Measurements from ENCODE around the gene WFIKKN1. TPM values are rescaled to one million over a fixed set of nuclear protein-coding genes. Genes with fewer than 3 reads are reported as not detected.

The WFIKKN1 gene
- total and polyA plus RNA-seq, 10 donors: 0.15 to 1.8 (median 0.94) TPM

GRCh38 chr16:672851-673250 lies 42.1 kb downstream of the WFIKKN1 start:
- Histone ChIP-seq H3K4me3 (no peak overlapping the region), H3K27me3 (replicated peaks in 1 of 7) (peaks cover 0 to 36% (median 15%) of the 10 kb centered on the region in 7 donors), H3K27ac (no peak overlapping the region), H3K4me1 (peaks cover 21 to 70% (median 45%) of the 10 kb centered on the region in 6 donors), H3K9me3 (no peaks in the 10 kb centered on the region), H3K36me3 (peaks cover 0 to 57% (median 45%) of the 10 kb centered on the region in 6 donors)
- intact Hi-C loops (cut with DNase I; ENCODE audit: low total_unique reads): no loop called here
- 92 to 97% (median 96%) methylated on average over 17 to 21 of the region's 21 CpGs for WGBS, 5 donors
- DNase-seq: no peak
- TF ChIP-seq, protein P1, sequence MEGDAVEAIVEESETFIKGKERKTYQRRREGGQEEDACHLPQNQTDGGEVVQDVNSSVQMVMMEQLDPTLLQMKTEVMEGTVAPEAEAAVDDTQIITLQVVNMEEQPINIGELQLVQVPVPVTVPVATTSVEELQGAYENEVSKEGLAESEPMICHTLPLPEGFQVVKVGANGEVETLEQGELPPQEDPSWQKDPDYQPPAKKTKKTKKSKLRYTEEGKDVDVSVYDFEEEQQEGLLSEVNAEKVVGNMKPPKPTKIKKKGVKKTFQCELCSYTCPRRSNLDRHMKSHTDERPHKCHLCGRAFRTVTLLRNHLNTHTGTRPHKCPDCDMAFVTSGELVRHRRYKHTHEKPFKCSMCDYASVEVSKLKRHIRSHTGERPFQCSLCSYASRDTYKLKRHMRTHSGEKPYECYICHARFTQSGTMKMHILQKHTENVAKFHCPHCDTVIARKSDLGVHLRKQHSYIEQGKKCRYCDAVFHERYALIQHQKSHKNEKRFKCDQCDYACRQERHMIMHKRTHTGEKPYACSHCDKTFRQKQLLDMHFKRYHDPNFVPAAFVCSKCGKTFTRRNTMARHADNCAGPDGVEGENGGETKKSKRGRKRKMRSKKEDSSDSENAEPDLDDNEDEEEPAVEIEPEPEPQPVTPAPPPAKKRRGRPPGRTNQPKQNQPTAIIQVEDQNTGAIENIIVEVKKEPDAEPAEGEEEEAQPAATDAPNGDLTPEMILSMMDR (IDR thresholded peaks at IDR 0.05 in 8 of 11, conservative IDR thresholded peaks at IDR 0.05 in 3 of 11): no peak
- TF ChIP-seq POLR2AphosphoS5 (IDR thresholded peaks at IDR 0.05): no peak
- no peak for TF ChIP-seq POLR2A (IDR thresholded peaks at IDR 0.05)

DNA sequence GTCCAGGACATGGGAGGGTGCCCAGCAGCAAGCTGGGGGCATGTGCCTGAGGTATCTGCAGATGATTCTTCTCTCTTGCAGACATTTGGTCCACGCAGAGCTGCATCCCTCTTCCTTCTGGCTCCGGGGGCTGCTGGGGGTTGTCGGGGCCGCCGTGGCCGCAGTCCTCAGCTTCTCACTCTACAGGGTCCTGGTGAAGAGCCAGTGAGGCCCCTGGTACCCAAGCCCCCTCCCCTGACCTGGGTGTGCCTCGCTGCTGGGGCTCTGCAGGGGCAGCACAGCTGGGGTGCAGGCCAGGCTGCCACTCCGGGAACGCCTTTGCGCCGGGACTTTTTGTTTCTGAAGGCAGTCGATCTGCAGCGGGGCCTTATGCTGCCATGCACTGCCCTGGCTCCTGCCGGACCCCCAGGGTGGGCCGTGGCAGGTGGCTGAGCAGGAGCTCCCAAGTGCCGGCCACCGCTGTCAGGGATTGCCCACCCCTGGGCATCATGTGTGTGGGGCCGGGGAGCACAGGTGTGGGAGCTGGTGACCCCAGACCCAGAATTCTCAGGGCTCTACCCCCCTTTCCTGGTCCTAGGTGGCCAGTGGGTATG lies 42.7 kb downstream of the WFIKKN1 start:
- no peak for DNase-seq
- intact Hi-C loops (cut with DNase I; ENCODE audit: low total_unique reads): no loop called here
- Histone ChIP-seq H3K27ac (peak overlapping the region in 5 of 8 donors; percentile 37 to 61 (median 46)), H3K4me3 (no peak overlapping the region), H3K27me3 (replicated peaks in 1 of 7) (peaks cover 0 to 39% (median 15%) of the 10 kb centered on the region in 7 donors), H3K9me3 (no peaks in the 10 kb centered on the region), H3K36me3 (peaks cover 0 to 57% (median 45%) of the 10 kb centered on the region in 6 donors), H3K4me1 (peaks cover 21 to 68% (median 41%) of the 10 kb centered on the region in 6 donors)
- WGBS, 5 donors: 89 to 96% (median 94%) methylated on average over 5 to 18 of the region's 18 CpGs
- peak in 1 of 3 donors; percentile 16 for TF ChIP-seq POLR2AphosphoS5 (IDR thresholded peaks at IDR 0.05)
- TF ChIP-seq, protein P1 (IDR thresholded peaks at IDR 0.05 in 8 of 11, conservative IDR thresholded peaks at IDR 0.05 in 3 of 11): no peak

DNA sequence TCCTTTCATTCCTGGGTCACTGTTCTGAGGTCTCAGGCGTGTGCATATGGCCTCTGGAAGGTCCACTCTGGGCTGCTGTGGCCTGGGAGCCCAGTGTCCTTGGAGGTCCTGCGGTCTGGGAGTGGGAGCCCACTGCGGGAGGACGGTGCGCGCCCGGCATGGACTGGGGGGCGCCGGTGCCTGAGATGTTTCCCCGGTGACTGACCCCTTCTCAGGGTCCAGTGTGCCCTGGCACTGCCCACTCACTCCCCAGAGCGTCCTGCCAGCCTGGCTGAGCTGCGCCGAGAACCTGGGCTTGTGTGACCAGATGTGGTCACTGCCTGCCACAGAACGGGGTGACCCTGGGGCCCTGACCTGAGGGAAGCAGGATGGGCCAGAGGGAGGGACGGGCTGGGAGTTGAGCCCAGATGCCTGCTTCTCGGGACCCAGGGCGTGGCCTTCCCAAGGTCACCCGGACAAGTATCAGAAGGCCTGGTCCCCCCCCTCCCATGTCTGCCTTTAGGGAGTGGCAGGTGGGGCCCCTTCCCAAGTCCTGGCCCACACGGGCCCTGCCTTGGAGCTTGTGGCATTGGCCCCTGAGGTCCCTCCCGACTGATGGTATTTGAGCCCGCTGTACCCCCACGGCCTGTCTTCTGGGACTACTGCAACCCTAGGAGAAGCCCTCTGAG lies 43.6 kb downstream of the WFIKKN1 start:
- Histone ChIP-seq H3K4me1 (peaks cover 14 to 68% (median 38%) of the 10 kb centered on the region in 6 donors), H3K4me3 (no peak overlapping the region), H3K27ac (peak overlapping the region in 5 of 8 donors; percentile 37 to 61 (median 46)), H3K27me3 (replicated peaks in 1 of 7) (peaks cover 0 to 39% (median 15%) of the 10 kb centered on the region in 7 donors), H3K9me3 (no peaks in the 10 kb centered on the region), H3K36me3 (peaks cover 0 to 53% (median 44%) of the 10 kb centered on the region in 6 donors)
- TF ChIP-seq, protein P1 (IDR thresholded peaks at IDR 0.05 in 8 of 11, conservative IDR thresholded peaks at IDR 0.05 in 3 of 11): no peak
- TF ChIP-seq POLR2A (IDR thresholded peaks at IDR 0.05): no peak
- TF ChIP-seq POLR2AphosphoS5 (IDR thresholded peaks at IDR 0.05): peak; percentile 8 to 63 (median 62)
- intact Hi-C loops (cut with DNase I; ENCODE audit: low total_unique reads): no loop called here
- DNase-seq: no peak
- 73 to 83% (median 78%) methylated on average over 13 to 22 of the region's 22 CpGs for WGBS, 5 donors

Data from spleen (tissue), 11 donors.